Cerebellar cortex (tissue), 1 donor: Measurements from ENCODE around the gene CCNY.

Source experiments
- DNase-seq: peaks from one replicate; pipeline ENCODE4 v3.0.0-alpha.2; 2015; ENCODE audit warnings: low spot score

CCNY gene

DNA sequence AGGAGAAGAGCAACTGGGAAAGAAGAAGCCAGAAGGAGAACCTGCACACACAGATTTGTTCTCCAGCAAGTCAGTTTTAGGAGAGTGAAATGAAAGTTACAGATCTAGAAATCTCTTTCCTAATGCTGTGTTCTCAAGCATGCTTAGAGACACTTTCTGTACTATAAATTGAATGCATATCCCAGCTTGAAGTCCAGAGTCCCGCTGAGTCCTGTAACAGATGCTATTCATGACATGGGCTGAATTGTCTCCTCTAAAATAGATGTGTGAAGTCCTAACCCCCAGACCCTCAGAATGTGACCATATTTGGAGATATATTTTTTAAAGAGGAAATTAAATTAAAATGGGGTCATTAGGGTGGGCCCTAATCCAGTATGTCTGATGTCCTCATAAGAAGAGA, 222.0 kb downstream of the CCNY start:
- DNase-seq, result no peak

DNA sequence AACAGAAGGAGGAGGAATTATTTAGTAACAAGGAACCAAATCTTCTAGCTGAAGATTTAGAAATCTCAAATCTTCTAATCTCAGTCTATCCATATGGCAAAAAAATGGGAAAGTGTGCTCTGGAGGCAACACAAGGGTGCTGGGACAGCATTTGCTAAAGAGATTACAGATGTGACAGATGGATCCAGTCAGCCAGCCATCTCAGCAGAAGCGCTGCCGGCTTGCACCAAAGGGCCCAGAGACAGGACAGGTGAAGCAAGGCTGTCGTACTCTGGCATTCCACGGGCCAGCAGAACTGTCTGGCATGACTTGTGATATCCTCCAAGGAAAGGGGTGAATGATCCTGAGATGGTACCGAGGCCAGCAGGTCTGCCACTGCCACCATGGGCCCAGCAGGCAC, 223.1 kb downstream of the CCNY start:
- no peak for DNase-seq

DNA sequence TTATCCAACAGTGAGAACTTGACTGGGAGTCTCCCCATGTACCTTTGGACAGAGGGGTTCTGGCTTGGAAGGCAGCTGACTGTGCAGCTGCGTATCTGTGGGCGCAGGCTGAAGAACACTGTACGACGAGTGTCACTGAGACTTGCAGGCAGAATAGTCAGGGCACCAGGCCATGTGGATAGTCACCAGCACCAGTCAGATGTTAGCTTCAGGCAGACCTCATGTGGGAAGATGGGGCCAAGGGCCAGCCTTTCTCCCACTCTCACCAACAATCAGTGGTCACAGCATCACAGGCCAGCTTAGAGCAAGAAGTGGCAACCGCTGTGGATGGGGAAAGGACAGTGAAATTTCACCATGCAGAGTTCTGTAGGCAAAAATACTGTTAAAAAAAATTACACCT, 225.4 kb downstream of the CCNY start:
- no peak for DNase-seq

DNA sequence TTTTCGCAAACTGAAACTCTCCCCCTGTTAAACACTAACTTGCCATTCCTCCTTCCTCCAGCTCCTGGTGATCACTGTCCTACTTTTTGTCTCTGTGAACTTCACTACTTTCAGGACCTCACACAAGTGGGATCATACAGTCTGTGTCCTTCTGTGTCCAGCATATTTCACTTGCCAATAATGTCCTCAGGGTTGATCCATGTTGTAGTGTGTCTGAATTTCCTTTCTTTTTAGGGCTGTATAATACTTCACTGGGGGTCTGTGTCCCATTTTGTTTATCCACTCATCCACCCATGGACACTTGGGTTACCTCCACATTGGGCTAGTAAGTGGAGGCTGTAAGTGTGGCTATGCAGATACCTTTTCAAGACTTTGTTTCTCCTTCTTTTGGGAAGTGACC, 226.1 kb downstream of the CCNY start:
- DNase-seq, result no peak

DNA sequence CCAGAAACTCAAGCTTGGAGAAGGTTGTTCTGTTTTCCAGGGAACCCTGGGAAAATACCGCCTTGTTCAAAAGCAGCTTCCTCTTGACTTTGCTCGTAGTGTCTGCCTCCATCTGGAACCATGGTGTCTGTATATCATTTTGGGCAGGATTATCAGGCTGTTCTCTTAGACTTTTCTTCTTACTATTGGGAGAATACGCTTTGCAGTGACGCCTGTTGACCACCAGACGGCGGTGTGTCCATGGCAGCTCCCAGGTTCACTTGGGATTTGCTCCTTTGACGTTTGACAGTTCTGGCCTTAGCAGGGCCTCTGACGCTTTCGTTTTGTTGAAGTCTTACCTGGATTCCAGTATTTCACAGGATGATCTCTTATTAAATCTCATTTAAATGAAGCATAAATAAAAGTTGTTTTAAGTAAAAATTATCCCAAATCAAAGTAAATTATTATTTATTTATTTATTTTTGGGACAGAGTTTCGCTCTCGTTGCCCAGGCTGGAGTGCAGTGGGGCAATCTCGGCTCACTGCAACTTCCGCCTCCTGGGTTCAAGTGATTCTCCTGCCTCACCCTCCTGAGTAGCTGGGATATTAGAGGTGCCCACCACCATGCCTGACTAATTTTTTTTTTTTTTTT, 227.1 kb downstream of the CCNY start:
- peak; percentile 60 for DNase-seq

DNA sequence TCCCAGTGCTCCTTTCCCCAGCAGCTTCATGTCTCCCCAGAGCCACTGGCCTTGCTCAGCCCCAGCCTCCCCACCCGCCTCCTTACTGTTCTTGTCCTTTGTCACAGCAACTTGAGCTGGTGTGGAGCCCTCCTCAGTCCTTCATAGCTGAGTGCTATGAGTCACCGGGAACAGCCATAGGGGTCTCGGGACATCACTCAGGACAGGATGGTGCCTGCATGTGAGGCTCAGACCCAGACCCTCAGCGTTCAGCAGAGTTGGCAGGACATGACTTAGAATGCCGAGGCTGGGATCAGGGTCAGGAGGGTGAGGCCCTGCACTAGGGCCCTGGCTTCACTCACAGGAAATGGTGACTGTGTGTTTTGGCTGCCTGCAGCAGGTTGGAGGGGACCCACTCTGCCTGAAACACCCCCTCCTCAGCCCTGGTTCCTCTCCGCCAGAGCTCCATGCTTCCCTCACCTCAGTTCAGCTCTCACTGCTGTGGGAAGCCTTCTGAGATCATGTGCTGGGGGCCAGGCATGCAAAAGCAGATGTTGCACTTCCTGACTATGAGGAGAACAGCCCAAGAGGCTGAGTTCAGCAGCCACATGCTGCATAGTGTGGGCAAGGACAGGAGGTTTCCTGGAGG, 228.1 kb downstream of the CCNY start:
- DNase-seq, result no peak

DNA sequence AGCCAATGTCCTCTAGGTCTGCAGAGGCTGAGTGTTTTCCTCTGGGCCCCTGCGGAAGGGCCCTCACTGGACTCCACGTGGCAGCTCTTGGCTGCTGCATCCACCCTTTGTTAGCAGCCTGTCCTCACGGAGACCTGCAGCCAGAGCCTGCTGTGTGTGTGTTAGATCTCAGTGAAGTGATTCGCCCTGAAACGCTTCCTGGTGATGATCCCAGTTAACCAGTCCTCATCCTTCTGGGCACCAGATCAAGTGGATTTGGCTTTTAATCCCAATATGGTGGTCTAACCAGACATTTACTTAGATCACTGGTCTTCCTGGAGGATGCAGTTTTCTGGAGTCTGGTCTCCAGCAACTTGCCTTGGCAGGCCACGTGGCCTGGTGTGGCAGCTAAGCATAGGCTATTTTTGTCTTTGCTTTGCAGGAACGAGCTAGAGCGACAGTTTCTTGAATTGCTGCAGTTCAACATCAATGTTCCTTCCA, 229.3 kb downstream of the CCNY start:
- peak; percentile 70 for DNase-seq

DNA sequence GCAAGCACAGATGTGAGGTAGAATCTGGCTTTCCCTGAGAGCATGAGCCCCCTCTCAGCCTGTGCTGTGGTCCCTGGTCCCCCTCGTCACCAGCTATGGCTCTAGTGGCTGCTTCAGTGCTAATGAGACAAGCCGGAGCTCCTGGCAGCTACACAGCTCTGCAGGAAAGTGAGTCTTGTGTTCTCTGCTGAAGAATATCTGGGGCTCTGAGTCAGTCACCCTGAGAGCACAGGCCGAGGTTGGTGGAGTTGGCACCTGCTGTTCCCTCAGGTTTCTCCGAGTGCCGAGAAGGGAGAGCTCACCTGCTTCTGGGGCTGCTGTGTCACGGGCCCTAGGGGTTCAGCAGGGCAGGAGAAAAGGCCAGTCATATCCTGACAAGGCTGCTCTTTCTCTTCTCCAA, 231.6 kb downstream of the CCNY start:
- no peak for DNase-seq

DNA sequence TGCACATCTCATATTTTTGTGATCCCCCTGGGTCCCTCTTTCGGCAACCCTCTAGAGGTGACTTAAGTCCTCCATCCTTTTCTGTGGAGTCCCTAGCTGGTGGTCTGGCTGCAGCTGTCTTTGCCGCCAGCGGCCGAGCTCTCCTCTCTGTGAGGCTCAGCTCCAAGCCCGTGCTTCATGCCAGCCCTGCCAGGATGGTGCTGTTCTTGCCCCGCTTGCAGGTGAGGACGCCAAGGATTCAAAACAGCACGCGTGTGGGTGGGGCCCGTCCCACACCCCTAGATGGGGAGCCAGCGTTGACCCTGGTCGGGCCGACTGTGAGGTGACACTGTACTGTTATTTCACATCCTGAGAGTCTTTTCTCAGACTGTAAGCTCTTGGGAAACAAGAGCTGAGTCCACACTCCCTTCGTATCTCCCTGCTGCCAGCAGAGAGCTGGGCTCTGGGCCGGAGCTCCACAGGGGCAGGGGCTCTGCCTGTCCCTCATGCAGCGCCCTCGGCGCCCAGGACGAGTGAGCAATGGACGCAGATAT, 232.2 kb downstream of the CCNY start:
- DNase-seq, result no peak

DNA sequence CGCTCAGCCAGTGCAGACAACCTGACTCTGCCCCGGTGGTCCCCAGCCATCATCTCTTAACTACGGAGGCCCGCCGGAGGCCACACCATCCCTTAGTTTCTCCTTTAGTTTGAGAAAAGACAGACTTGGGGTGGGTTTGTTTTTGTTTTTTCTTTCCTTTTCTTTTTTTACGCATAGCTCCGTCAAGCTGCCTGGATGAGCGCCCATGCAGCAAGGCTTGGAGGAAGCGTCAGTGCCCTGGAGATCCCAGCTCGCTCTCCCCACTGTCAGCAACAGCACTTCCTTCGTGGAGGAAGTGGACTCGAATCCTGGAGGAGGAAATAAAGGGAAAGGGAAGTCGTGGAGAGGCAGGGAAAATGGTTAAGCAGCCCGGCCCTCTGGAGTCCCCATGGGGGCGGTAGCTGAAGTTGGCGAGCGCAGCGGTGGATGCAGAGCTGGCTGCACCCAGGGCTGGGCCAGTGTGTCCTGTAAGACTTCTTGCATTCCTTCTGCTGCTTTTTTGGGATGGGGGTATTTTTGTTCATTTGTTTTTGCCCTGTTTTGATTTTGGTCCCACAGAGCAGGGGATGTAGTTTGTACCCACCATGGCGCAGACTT, 232.9 kb downstream of the CCNY start:
- no peak for DNase-seq

DNA sequence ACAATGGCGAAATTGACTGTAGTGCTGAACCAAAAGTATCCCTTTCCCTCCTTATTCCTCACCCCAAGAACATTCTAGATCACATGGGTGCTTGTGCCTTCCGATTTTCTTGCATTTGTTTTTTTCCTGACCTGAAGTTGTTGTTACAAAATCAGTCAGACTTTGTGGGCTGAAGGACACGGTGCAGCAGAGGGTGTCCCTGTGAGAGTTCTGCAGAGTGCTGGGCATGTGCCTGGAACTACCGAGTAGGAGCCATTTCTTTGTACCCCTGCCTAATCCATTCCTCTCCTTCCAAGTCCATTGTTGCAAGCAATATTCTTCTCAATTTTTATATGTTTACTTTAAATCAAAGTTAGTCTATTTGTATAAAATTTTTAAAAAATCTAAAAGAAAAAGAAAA, 233.5 kb downstream of the CCNY start:
- no peak for DNase-seq

DNA sequence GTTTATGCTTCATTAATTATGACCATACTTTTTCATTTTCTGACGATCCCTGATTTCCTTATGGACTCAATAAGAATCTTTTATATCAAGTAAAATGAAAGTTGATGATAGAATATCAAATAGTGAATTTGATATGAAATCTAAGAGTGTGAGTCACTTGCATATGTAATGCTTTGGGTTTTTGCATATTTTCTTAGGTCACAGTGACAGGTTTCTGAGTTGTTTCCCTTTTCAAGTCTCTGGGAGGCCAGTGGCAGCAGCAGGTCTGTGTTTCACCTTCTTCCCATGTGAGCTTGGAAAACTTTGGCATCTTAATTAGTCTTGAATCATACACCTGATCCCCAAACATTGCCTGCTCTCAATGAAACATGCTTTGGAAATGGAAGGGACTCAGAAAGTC, 234.1 kb downstream of the CCNY start:
- no peak for DNase-seq

DNA sequence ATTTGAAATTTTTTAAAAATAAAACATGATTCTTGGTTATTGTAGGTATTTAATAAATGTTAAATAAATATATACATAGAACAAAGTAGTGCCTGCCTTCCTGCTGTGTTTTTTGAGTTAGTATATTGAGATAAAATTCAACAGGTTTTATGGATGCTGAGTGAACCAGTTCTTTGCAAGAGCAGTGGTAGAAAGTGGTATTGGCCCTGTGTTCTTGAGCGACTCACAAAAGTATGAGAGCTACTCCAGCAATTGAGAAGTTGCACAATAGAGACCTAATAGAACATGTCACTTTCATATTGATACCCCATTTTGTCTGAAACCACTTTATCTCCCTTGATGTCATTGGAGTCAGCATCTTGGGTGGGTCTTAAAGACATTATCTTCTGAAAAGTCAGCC, 236.3 kb downstream of the CCNY start:
- DNase-seq, result no peak

DNA sequence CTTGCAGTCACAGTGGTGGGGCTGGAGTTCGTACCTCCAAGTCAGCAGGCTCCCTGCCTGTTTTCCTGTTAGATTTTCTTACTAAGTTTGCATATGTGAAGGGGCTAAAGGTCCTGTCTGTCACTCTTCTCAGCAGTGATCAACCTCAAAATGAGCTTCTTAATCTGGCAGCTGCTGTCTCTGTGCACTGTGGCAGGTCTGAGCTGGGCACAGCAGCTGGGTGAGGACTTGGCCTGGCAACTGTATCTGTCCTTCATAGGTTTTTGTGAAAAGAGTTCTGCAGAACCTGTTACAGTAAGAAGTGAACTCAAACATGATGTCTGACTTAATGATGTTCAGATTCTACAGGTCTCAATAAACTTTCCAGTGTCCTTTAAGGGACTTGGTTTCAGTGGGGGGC, 237.5 kb downstream of the CCNY start:
- no peak for DNase-seq

DNA sequence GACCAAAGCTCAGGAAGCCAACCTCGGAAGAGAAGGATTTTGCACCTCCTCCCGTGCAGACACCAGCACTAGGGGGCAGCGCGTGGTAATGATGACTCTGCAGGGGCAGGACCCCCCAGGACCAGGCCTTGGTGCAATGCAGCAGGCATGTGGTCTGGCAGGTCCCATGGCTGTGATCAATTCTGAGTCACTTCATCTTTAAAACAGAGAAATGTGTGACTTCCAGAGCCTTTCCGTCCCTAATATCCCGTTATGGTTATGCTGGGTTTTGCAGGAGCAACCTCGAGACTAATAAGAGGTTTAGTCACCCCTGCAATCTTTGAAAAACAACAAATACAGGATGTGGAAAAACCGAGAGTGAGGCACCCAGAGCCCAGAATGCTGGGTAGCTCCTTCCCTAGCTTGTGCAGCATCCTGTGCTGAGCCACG, 238.6 kb downstream of the CCNY start:
- DNase-seq, result no peak

DNA sequence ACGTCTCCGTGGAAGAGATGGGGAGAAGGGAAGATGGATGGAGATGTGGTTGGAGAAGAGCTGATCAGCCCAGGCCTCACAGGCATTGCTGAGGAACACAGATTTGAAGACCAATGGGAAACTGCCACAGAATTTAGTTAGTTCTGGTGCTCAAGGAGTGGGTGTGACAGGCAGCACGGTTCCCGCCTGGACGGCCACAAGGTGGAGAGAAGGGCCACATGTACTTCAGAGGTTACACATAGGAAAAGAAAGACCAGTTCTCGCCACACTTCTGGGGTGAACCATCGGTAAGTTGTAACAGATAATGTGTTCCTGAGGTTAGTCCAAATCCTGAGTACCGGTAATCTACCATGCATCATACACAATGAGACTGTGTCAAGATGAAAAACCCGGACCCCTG, 239.3 kb downstream of the CCNY start:
- no peak for DNase-seq

DNA sequence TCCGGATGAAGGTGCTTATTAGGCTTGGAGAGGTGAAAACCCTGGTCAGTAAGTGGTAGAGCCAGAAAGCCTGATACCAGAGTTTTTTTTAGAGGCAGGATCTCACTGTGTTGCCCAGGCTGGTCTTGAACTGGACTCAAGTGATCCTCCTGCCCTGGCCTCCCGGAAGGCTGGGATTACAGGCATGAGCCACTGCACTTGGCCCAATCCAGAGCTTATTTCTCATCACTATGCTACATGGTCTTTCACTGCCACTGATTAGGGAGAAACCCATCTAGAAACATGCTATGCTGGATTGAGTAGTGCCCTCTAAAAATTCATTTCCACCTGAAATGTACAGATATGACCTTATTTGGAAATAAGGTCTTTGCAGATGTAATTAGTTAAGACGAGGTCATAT, 240.4 kb downstream of the CCNY start:
- DNase-seq, result no peak

DNA sequence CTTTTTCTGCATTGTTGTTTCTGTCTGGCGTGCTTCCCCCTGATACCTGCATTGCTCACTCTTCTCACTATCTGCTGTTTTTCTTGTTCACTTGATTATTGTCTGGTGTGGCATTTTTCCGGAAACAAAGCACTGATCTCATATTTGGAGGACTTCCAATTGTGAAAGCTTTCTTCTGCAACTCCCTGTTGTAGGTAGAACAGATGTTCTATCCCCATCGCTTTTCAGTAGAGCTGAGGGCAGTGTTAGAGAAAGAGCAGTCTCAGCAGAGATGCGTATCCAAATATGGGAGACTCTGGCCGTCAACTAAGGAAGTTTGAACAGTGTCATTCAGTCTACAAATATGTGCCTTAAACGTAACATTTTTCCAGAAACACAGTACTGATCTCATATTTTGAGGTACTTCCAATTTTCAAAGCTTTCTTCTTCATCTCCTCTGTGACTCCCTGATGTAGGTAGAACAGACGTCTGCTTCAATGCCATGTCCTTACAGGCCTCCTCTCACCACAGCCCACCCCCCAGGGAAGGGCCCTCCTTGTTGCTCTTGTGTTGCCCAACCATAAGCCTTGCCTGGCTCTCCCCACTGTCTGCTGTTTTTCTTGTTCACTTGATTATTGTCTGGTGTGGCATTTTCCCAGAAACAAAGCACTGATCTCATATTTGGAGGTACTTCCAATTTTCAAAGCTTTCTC, 241.8 kb downstream of the CCNY start:
- DNase-seq, result no peak

DNA sequence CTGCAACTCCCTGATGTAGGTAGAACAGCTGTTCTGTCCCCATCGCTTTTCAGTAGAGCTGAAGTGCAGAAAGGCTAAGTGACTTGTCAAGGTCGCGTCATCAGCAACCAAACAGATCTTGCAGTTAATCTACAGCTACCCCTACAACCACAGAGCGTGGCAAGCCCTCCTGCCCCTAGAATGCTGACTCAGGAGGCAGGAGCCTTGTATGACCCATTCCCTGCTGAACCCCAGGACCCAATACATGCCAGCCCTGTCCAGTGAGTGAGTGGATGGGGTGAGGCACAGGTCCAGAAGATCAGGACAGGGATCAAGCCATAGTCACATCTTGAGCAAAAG, 242.3 kb downstream of the CCNY start:
- DNase-seq, result no peak

DNA sequence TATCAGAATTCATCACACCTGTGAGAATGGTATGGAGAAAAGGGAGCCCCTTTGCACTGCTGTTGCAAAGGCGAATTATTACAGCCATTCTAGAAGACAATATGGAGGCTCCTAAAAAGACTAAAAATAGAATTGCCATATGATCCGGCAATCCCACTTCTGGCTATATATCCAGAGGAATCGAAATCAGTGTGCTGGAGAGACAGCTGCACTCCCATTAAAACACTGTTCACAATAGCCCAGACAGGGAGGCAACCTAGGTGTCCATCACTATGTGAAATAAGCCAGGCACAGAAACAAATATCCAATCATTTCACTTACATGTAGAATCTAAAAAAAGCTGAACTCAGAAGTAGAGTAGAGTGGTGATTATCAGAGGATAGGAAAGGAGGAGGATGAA, 242.8 kb downstream of the CCNY start:
- DNase-seq, result no peak

DNA sequence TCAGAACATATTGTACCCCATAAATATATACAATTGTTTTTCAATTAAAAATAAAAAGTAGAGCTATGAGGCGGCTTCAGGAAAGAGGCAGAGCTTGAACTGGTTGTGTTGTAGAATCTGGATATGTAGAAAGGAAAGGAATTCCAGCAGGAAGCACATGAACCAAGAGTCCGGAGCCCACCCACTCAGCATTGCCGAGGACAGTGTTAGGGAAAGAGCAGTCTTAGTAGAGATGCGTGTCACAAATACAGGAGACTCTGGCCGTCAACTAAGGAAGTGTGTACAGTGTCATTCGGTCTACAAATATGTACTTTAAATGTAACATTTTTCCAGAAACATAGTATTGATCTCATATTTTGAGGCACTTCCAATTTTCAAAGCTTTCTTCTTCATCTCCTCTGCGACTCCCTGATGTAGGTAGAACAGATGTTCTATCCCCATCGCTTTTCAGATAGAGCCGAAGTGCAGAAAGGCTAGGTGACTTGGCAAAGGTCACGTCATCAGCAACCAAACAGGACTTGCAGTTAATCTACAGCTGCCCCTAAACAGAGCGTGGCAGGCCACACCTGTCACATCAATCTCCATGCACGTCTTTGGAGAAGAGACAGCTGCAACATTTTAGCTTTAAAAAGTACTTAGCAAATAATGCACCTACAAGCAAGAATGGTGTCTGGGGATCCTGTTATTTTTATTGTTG, 243.6 kb downstream of the CCNY start:
- no peak for DNase-seq

DNA sequence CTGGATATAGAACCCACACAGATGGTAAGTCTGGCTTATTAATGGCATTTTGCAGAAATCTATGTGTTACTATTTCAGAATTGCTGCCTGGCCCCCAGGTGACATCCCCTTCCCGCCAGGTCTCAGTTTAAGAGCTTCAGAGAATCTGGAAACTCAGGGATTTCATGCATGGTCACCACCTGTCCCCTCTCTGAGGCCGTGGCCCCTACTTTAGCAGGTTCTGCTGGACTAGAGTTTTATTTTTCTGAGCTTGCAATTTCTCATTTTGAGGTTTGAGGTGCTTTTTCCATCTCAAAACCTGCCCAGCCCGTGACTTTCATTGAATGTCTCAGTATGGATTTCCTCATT, 244.1 kb downstream of the CCNY start:
- DNase-seq, result no peak

DNA sequence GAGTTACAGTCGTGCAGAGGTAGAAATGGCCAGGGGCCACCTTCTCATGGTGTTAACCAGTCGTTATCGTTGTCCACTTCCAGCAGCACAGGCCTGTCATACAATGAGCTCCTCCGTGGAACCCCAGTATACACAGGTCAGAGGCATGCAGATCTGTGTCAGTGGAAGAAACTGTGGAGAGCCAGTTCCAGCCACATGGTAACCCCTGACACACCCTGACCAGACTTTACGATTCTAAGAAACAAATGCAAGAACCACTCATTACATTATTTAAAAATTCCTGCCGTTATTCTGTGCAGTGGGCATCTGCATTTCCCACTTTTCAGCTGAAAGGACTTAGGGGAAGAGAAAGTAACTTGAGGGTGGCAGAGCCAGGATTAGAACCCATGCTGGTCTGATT, 245.3 kb downstream of the CCNY start:
- no peak for DNase-seq
